Activated CD8-positive, alpha-beta memory T cell treated with anti-CD3 and anti-CD28 coated beads, Interleukin-2, amount 50 U/mL, for 48 hours (primary cell): ENCODE measurements around the gene PTPRN2.
A peak's percentile ranks its signal among the peaks of the same experiment; 100 is the strongest.
"Not testable (repeated sequence)": the region's sequence is repeated elsewhere in the genome, so short reads cannot be mapped to it uniquely, and the experiment has no call there.

Experiments used
- DNase-seq: peaks from one replicate; pipeline ENCODE4 v3.0.0-alpha.2; 2020

The PTPRN2 gene

DNA sequence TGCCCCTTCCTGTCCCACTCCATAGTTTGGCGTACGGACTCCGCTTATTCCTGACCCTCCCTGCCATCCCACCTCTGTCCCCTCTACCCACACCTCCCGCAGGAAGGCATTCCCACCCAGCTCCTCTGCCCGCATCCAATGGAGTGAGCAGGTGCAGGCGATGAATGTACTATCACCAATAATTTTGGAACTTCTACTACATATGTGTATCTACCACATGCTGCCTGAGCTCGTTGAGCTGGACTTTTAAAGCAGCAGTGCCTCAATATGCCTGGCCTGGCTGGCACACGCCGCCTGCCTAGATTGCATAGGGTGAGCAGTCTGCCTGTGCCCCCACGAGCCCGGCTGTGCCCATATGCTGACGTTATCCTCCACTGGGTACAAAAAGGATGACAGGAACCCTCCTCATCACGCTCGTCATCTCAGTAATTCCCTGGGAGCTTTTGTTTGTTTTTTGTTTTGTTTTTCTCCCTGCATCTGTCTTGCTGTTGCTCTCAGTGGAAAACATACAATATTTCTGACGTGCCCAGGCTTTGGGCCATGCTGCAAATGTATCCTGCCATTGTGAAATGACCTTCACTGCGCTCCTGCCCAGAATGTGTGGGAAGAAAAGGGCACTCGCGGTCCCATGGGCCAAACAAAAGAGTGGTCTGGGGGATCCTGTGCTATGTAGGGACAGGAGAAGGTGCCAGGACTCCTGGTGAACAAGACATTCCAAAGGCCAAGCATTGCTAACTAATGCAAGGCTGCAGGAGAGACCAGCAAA is 302.8 kb downstream of the PTPRN2 start:
- DNase-seq, result no peak

DNA sequence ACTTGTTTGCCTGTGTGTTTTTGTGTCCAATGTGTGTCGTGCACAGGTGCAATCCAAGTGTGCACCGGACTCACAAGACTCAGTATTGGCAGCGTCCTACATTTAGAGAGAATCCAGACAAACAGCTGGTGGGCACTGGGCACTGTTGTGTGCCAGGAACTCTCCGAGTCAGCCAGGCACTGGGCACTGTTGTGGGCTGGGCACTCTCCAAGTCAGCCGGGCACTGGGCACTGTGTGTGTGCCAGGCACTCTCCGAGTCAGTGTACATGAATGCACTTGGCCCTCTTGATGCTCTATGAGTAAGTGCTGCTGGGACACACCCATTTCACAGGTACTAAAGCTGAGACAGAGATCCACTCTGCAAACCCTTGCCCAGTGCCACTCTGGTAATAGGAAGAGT is 303.5 kb downstream of the PTPRN2 start:
- DNase-seq, result no peak

DNA sequence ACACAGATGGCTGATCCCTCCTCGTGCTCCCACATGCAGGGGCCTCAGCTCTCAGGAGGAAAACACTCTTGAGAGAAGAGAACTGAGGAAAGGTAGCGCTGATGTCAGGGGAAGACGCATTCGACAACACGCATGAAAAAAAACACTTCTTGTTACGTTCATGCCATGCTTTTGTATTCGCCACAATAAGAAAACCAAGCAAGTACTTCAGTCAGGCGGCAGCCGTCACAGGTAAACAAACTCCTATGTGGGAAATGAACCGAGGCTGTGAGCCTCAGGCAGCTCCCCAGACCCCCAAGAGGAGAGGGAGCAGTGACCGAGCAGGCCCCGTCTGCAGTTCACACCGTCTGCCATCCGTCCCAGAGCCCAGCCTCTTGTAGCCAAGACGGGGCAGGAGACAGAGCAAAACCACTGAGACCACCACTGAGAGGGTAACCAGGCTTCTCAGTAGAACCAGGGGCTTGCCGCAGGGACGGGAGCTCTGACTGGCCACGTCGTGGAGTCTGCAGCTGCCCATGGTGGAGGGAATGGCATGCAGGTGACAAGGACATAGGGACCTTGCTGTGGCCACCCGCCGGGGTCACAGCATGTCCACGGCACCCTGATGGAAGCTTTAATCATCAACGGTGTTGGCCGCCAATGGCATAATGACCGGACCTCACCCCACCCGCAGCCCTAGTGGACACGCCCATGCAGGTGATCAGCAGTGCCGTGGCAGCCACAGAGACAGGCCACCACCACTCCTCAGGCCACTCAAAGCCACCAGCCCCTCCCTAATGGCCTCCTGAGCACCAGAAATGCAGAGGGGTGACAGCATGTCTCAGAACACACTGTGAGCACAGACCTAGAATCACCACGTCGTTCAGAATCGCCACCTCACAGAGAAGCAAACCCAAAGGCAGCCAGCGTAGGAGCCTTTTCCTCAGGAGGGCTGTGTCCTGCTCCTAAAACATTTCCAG is 304.3 kb downstream of the PTPRN2 start:
- DNase-seq, result peak; percentile 22

DNA sequence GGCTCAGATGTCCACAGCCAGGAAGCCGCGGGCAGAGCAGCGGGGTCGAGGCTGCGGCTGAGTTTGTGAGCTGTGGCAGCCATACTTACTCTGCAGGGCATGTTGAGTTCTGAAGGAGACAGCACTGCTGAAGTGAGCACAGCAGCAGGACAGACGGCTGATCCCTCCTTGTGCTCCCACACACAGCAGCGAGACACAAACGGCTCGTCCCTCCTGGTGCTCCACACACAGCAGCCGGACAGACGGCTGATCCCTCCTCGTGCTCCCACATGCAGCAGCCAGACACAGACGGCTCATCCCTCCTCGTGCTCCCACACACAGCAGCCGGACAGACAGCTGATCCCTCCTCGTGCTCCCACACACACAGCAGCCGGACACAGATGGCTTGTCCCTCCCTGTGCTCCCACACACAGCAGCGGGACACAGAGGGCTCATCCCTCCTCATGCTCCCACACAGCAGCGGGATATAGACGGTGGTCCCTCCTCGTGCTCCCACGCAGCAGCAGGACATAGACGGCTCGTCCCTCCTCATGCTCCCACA is 305.1 kb downstream of the PTPRN2 start:
- DNase-seq, result peak; percentile 28

DNA sequence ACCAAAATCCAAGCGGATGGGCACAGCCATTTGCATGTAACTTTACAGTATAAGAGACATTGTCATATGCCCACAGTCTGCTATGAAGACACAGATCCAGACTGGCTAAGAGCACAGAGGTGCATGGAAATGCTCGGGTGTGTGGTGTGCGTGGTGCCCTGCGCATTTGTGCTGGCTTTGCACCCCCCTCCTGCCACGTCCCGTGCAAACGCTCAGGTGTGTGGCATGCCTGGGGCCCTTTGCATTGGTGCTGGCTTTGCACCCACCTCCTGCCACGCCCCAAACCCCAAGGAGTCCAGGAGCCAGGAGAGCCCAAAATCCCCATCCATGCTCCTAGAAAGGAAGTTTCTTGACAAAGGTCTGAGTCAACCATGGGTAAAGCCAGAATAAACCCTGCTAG is 306.2 kb downstream of the PTPRN2 start:
- no peak for DNase-seq

DNA sequence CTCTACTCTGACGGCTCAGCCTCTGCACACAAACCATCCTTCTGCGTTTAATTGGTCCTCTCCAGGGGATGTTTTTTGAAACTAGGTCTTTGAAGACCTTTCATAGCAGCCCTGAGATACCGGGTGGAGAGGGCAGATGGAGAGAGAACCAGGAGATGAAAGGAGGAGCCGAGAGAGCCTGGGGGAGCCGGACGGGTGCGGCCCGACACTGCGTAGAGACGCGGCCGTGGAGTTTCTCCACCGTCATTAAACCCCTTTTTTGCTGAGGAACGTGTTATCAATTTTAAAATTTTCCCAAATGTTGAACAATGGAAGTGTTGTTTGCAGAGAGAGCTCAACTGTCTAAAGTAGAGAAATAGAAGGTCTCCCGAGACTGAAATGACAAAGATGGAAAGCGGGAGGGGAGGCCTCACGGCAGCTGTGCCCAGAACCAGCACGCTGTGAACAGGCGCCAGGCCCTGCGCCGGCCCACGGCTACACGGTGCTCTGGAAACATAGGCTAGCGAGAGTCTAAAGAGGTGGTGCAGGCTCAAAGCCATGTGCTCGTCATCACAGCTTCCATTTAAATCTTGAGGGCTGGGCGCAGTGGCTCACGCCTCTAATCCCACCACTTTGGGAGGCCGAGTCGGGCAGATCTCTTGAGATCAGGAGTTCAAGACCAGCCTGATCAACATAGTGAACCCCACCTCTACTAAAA is 307.0 kb downstream of the PTPRN2 start:
- DNase-seq, result no peak

DNA sequence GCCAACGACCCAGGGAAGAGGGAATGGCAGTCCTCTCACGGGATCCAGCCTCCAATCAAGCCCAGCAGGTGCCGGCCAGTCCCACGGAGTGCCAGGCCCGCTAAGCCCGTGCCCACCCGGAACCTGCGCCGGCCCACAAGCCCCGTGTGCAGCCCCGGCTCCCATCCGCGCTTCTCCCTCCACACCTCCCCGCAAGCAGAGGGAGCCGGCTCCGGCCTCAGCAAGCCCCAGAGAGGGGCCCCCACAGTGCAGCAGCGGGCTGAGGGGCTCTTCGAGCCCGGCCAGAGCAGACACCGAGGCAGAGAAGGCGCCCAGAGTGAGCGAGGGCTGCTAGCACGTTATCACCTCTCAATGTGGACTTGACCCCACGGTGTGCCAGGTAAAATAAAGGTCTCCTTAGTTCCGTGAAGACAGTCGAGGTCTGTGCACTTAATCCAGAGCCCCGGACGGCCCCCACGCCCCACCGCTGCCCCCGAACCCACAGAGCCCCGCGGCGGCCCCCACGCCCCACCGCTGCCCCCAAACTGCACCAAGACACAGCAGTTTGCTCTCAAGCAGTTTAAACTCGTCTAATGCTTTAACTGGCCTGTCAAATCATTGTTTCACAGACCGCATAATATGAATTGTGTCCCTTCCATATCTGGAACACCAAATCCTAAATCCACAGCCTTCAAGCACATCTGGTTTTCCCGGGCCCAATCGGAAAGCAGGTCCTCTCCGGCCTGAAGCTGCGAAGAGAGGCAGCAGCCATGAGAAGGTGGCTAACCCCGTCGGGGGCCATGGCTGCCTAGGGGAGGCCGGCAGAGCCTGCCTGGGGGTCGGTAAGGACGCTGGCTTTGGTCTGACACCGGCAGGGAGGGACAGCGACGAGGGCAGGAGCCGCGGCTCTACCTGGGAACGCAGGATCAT is 307.8 kb downstream of the PTPRN2 start:
- no peak for DNase-seq

DNA sequence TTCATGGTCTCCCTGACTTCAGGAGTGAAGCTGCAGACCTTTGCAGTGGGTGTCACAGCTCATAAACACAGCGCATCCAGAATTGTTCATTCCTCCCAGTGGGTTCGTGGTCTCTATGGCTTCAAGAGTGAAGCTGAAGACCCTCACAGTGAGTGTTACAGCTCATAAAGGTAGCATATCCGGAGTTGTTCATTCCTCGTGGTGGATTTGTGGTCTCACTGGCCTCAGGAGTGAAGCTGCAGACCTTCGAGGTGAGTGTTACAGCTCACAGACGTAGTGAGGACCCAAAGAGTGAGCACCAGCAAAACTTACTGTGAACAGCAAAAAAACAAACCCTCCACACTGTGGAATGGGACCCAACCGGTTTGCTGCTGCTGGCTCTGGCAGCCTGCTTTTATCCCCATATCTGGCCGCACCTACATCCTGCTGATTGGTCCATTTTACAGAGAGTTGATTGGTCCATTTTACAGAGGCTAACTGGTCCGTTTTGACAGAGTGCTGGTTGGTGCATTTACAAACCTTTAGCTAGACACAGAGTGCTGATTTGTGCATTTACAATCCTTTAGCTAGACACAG is 308.8 kb downstream of the PTPRN2 start:
- no peak for DNase-seq

DNA sequence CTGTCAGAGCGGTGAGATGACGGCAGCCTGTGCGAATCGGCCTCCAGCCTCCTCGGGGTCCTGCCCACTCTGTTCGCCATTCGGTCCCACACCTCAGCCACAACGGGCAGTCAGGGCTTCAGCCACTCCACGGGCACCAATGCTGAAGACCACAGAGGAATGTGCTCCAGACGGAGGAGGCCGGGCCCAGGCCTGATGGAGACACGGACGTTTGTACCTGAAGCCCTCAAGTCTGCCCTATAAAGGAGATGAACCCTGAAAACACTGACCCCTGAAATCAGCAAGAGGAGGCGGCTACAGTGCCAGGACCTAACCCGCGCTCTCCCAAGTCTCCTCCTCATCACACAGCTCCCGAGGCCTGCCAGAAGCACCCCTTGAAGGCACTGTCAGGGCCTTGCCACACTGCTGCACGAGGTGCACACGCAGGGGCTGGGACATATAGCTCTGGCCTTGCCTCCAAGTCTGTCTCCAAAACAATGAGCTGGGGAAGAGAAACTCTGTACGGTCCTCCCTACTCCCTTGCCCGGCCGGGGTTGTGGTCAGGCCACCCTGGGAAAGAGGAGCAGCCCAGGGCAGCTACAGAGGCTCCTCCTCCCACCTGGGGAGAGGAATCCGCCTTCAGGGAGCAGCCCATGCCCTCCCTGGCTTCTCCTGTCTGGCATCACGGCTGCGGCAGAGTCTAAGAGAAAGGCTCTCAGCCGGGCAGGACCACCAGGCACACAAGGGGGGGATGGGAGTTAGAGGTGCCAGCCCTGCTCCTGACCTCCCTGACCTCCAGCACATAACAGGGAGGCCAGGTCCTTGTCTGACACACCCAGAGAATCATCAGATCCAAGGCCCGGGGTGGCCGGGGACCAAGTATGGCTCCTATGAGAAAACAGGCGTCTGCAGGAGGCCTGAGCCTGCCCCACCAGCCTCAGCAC is 310.1 kb downstream of the PTPRN2 start:
- DNase-seq, result no peak

DNA sequence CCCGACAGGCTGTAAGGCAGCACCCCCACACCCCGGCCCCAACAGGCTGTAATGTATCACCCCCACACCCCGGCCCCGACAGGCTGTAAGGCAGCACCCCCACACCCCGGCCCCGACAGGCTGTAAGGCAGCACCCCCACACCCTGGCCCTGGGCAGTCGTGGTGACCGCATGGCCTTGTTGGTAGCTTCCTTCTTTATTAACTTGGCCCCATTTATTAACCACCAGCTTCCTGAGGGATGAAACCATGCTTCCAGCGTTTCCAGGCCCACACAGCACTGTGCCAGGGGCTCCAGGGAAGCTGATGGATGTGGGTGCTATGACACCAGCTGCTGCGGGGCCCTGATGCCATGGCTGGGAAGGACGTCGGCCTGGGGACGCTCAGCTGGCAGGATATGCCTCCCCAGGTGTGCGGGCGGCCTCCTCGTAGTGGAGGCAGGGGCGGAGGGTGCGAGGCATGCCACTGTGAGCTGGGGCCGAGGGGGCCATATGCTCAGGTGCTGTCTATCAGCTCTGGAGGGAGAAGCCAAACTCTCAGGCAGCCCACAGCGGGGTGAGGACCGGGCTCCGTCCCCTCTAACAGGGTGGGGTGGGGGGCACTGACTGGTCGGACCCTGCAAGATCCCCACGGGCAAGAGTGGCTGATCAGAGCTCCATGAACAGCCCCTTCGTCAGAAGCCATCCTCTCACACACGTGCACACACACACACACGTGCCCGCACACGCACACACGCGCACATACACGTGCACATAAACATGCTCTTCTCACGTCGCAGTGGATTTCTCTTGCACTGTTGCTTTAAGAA is 311.0 kb downstream of the PTPRN2 start:
- no peak for DNase-seq

DNA sequence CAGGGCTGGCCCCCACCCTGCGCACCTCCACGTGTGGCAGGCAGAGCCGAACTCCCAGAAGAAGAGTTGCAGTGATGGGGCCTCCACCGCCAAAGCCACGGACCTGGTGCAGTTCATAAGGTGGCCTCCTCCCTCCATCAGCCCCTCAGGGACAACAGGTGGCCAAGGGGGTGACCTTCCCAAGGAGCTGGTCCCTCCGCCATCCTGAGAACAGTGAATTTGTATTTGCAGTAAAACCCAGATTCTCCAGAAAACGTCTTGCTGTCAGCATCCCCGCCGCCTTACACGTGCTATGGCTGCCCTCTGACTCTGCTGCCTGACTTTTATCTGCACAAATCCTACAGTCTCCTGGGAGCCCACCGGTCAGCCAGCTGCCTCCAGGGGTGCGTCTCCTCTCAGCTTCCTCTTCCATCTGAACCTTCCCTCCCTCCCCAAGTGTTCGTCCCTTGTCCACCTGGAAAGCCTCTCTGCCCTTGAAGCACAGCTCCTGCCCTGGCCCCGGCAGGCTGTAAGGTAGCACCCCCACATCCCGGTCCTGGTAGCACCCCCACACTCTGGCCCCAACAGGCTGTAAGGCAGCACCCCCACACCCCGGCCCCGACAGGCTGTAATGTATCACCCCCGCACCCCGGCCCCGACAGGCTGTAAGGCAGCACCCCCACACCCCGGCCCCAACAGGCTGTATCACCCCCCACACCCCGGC is 311.8 kb downstream of the PTPRN2 start:
- DNase-seq, result no peak

DNA sequence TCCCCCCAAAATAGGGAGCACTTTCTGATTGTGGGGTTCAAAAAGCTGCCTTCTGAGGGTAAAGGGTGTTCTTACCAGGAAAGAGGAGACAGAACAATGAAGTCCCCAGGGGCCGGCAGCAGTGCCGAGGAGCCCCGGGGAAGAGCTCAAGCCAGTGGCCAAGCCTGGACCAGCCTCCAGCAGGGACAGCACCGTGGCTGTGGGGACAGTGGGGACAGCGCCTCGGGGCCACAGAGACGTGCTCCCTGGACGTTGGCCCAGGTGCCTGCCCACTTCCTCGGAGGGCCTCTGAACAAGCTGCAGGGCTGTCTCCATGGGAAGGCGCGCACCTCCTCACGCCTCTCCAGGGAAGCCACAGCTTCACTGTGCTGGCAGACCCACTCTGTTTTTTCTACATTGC is 312.6 kb downstream of the PTPRN2 start:
- no peak for DNase-seq

DNA sequence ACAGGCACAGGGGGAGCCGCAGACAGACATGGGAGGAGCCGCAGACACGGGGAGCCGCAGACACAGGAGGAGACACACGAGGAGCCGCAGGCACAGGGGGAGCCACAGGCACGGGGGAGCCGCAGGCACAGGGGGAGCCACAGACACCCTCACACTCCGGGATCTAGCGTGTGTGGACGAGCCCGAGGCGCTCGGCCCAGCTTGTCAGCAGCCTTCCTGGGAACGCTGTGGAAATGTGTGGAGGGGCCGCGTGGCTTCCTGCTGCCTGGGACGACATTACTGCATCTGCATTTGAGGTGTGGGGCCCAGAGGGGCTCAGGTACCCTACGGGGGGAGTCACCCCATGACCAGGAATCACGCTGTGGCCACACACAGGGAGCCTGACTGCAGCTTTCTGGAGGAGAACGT is 313.2 kb downstream of the PTPRN2 start:
- no peak for DNase-seq

DNA sequence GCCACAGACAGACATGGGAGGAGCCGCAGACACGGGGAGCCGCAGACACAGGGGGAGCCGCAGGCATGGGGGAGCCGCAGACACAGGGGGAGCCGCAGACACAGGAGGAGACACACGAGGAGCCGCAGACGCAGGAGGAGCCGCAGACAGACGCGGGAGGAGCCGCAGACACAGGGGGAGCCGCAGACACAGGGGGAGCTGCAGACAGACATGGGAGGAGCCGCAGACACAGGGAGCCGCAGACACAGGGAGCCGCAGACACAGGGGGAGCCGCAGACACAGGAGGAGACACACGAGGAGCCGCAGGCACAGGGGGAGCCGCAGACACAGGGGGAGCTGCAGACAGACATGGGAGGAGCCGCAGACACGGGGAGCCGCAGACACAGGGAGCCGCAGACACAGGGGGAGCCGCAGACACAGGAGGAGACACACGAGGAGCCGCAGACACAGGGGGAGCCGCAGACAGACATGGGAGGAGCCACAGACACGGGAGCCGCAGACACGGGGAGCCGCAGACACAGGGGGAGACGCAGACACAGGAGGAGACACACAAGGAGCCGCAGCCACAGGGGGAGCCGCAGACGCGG is 313.8 kb downstream of the PTPRN2 start:
- not testable (repeated sequence) for DNase-seq

DNA sequence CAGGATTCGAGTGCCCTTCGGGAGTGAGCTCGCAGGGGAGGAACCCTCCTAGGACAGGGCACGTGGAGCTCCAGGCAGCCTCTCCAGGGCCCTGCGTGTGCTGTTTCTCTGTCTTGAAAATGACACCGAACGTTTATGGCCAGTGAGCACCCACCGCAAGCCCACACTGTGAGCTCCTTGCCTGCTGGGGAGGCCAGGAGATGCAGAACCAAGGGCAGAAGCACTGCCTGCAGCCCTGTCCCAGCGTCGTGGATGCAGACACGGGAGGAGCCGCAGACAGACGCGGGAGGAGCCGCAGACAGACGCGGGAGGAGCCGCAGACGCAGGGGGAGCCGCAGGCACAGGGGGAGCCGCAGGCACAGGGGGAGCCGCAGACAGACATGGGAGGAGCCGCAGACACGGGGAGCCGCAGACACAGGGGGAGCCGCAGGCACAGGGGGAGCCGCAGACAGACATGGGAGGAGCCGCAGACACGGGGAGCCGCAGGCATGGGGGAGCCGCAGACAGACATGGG is 314.4 kb downstream of the PTPRN2 start:
- DNase-seq, result no peak

DNA sequence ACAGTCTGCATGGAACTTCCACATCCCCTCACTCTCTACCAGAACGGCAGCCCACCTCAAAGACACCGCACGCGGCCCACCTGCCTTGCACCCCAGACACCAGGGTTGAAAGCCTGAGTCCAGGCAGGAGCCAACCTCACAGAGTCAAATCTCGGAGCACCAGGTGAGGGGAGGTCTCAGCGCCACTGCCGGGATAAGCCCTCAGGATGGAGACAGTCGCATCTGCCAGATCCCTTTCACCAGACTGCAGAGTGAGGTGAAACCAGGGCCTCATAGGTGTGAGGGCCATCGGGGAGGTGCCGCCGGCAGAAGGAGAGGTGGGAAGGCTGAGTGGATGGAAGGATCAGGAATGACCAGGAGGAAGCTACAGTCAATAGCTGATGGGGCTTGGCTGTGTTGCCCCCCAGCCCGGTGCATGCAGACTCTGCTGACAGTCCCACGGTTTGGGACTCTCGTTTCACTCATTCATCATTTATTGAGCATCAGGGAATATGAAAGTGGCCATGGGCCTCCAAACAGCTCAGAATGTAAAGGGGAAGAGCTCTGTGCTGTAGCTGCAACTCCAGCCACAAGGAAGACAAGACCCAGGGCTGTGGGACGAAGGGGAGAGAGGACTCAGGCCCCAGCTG is 315.0 kb downstream of the PTPRN2 start:
- no peak for DNase-seq

DNA sequence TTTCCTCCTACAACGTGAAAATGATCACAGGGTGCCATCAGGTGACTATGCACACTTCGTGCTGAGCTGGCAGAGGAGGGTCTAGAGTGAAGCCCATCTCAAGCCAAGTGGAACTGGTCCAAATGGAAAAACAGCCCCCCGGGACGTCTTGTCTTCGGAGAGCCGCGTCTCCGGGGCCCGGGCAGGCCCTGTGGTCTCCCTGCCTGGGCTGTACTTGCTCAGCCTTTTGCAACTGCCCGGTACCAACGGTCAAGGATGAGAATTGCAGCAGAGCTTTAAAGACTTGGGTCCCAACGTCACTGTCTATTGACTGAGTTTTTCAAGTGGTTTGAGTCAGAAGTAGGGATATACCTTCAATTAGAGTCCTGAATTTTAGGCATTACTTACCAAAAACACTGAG is 315.5 kb downstream of the PTPRN2 start:
- DNase-seq, result no peak

DNA sequence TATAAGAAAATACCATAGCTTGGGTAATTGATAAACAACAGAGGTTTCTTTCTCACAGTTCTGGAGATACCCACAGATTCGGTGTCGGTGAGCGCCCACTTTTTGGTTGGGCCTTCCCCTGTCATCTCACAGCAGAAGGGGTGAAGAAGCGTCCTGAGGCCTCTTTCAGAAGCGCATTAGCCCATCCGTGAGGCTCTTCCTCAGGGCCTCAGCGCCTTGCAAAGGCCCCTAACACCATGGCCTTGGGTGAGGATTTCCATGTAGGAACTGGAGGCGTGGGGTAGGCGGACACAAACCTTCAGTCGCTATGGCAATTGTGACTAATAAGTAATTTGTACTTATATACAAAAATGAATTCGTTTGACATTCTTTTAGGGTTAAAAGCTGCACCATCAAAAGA is 316.0 kb downstream of the PTPRN2 start:
- no peak for DNase-seq
